GM12801 (cell line): ENCODE data around the gene MTR.

Experiments
- CTCF ChIP-seq: IDR thresholded peaks from one replicate; pipeline ENCODE4 v1.5.1; 2011; ENCODE audit warnings: control low read depth; ENCODE audit not compliant: insufficient read length; ENCODE audit errors: extremely low read depth

The MTR gene

GRCh38 chr1:236948381-236948780, 153.3 kb downstream of the MTR start:
- TF ChIP-seq CTCF: no peak

GRCh38 chr1:236948996-236949395, 153.9 kb downstream of the MTR start:
- TF ChIP-seq CTCF: no peak

- TF ChIP-seq CTCF: no peak
These were observed 155.3 kb downstream of the MTR start for GRCh38 chr1:236950365-236950764.

- TF ChIP-seq CTCF: no peak
These were observed 156.6 kb downstream of the MTR start for GRCh38 chr1:236951672-236952071.

GRCh38 chr1:236952246-236953003, 157.3 kb downstream of the MTR start:
- no peak for TF ChIP-seq CTCF

GRCh38 chr1:236953151-236953700, 158.1 kb downstream of the MTR start:
- TF ChIP-seq CTCF: no peak
